ENCODE measurements around the gene XCL2.

DNA sequence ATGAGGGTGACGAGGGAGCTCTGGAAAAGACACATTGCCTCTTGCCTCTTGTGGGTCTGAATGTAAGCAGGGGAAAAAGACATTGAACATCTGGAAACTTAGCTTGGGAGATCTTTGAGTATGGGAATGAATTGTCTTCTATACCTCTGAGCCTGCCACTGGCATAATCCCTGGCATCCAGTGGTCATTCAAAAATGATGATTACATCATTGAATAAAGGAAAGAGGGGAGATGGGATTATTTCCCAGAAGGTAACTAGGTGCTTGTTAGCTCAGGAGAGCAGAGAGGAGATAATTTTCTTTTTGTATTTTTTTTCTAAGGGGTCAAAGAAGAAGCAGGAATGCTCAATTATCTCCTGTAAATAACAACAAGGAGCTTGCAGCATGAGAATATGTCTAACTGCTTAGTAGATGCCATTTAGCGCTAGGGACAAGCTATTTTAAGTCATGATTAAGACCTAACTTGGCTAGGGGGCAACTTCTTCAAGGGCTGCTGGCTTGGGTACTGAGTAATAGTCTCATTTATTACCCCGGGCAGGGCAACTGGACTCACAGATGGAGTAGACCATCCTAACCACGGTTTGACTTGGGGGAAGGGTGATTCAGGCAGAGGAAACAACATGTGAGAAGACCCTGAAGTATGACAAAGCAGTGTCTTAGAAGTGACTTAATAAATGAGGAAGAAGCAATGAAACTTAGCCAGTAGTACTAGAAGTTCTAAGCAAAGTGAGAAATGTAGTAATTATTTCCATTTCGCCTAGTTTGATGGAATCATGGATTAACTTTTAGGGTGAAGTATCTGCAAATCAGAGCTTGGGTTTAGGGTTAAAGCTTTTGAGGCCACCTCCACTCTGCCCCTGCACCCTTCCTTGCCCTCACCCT lies 11.0 kb upstream of the XCL2 start:
- TF ChIP-seq, protein P1, sequence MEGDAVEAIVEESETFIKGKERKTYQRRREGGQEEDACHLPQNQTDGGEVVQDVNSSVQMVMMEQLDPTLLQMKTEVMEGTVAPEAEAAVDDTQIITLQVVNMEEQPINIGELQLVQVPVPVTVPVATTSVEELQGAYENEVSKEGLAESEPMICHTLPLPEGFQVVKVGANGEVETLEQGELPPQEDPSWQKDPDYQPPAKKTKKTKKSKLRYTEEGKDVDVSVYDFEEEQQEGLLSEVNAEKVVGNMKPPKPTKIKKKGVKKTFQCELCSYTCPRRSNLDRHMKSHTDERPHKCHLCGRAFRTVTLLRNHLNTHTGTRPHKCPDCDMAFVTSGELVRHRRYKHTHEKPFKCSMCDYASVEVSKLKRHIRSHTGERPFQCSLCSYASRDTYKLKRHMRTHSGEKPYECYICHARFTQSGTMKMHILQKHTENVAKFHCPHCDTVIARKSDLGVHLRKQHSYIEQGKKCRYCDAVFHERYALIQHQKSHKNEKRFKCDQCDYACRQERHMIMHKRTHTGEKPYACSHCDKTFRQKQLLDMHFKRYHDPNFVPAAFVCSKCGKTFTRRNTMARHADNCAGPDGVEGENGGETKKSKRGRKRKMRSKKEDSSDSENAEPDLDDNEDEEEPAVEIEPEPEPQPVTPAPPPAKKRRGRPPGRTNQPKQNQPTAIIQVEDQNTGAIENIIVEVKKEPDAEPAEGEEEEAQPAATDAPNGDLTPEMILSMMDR (IDR thresholded peaks at IDR 0.05) = no peak
- TF ChIP-seq, protein P2, sequence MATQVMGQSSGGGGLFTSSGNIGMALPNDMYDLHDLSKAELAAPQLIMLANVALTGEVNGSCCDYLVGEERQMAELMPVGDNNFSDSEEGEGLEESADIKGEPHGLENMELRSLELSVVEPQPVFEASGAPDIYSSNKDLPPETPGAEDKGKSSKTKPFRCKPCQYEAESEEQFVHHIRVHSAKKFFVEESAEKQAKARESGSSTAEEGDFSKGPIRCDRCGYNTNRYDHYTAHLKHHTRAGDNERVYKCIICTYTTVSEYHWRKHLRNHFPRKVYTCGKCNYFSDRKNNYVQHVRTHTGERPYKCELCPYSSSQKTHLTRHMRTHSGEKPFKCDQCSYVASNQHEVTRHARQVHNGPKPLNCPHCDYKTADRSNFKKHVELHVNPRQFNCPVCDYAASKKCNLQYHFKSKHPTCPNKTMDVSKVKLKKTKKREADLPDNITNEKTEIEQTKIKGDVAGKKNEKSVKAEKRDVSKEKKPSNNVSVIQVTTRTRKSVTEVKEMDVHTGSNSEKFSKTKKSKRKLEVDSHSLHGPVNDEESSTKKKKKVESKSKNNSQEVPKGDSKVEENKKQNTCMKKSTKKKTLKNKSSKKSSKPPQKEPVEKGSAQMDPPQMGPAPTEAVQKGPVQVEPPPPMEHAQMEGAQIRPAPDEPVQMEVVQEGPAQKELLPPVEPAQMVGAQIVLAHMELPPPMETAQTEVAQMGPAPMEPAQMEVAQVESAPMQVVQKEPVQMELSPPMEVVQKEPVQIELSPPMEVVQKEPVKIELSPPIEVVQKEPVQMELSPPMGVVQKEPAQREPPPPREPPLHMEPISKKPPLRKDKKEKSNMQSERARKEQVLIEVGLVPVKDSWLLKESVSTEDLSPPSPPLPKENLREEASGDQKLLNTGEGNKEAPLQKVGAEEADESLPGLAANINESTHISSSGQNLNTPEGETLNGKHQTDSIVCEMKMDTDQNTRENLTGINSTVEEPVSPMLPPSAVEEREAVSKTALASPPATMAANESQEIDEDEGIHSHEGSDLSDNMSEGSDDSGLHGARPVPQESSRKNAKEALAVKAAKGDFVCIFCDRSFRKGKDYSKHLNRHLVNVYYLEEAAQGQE (IDR thresholded peaks at IDR 0.05; ENCODE audit: insufficient read depth in 1 of 2, low read depth in 2 of 2, low read length in 1 of 2) = no peak
- TF ChIP-seq POLR2AphosphoS5 (IDR thresholded peaks at IDR 0.05; ENCODE audit: low read depth, low read length) (no peak), SIN3A (IDR thresholded peaks at IDR 0.05; ENCODE audit: borderline replicate concordance, insufficient read depth, low read depth, low read length) (no peak), TCF7L2 (IDR thresholded peaks at IDR 0.05; ENCODE audit: low read depth, low read length) (no peak)

All from Panc1 (cell line).